ENCODE results near the gene DCST2. TPM values are rescaled to one million over a fixed set of nuclear protein-coding genes. Genes with fewer than 3 reads are reported as not detected.

Gene DCST2
- total RNA-seq, 1 donor from 2014 or later: 0.30 TPM

DNA sequence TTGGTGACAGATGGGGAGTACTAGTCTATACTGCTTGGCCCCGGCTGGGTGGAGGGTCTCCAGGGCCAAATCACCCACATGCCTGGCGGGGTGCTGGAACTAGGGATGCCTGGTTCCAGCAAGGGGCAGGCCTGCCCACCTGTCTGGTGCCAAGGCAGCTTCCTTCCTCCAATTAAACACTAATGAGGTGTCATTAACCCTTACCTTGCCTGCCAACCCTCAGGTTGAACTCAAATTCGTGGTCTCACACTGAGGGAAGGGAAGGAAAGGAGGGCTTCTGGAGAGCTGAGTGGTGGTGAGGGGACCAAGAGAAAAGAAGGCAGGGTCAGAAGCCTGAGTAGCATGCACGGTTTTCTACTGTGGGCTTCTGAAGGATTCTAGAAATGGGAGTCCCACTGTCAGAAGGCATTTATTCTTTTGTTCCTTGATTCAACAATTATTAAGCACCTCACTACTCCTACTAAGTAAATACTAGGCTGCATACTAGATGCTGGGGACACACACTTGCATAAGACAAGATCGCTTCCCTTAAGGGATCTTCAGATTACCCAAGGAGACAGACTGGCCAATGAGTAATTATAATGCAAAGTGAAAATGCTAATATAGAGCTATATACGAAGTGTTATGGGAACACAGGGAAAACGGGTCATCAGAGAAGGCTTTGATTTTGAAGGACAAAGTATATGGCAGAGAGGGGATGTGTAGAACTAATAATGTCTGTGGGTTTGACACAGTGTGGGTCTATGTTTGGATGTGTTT lies 39.1 kb upstream of the DCST2 start:
- H3K9me3 Mint-ChIP-seq (ENCODE audit: low read depth): no peaks in the 10 kb centered on the region
- peaks cover 9% of the 10 kb centered on the region for H3K4me1 Mint-ChIP-seq (ENCODE audit: low read depth)
- H3K36me3 Mint-ChIP-seq (ENCODE audit: low read depth): peaks cover 4% of the 10 kb centered on the region

GRCh38 chr1:155071701-155072100 lies 38.1 kb upstream of the DCST2 start:
- Mint-ChIP-seq H3K36me3 (ENCODE audit: low read depth) (peaks cover 4% of the 10 kb centered on the region), H3K9me3 (ENCODE audit: low read depth) (no peaks in the 10 kb centered on the region), H3K27me3 (ENCODE audit: low read depth) (no peaks in the 10 kb centered on the region), H3K27ac (ENCODE audit: unreplicated experiment) (no peak overlapping the region), H3K4me1 (ENCODE audit: low read depth) (peaks cover 9% of the 10 kb centered on the region), H3K4me3 (ENCODE audit: unreplicated experiment) (peak overlapping the region; percentile 29)
- no peak for DNase-seq (ENCODE audit: low spot score)
- TF ChIP-seq CTCF (IDR thresholded peaks at IDR 0.05): no peak

More for the DNA sequence above, 39.1 kb upstream of the DCST2 start:
- Mint-ChIP-seq H3K4me3 (ENCODE audit: unreplicated experiment) (no peak overlapping the region), H3K27ac (ENCODE audit: unreplicated experiment) (no peak overlapping the region), H3K27me3 (ENCODE audit: low read depth) (no peaks in the 10 kb centered on the region)
- no peak for DNase-seq (ENCODE audit: low spot score)
- TF ChIP-seq CTCF (IDR thresholded peaks at IDR 0.05): no peak

DNA sequence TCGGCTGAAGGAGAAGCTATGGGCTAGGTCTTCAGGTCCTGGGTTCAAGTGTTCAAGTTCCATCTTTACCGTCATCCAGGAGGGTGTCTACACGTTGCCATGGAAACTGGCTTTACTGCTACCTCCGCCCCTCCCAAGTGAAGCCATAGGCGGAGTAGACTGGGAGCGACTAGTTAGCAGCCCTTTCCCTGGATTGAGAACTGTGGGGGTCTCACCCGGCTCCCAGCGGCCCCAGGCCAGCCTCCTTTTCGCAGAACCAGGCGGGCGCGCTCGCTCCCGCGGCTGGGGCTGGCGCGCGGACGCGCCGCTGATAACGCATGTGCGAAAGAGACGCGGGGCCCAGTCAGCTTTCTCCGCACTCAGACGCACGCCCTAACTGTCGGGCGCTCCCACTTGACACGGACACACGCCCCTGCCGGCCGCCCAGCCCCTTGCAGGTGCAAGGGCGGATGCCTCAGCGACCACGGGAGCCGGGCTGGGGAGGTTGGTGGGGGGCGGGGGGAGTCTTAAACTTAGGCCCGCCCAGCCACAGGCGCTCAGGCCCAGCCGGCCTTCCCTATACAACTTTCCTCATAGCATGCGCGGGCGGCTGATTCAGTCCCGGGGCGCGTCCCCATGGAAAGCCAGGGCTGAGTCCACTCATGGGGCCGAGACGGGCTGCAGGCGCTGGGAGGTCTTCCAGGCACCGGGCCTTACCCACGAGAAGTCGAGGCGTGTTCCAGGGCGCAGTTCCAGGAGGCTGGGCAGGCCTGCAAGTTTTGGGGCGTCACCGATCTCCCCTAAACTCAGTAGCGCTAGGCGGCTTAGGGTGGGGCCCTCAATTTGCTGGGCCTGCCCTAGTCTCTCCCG lies 37.4 kb upstream of the DCST2 start:
- peak overlapping the region; percentile 47 for H3K4me3 Mint-ChIP-seq (ENCODE audit: unreplicated experiment)
- no peak overlapping the region for H3K27ac Mint-ChIP-seq (ENCODE audit: unreplicated experiment)
- H3K9me3 Mint-ChIP-seq (ENCODE audit: low read depth): no peaks in the 10 kb centered on the region
- peaks cover 4% of the 10 kb centered on the region for H3K36me3 Mint-ChIP-seq (ENCODE audit: low read depth)
- H3K4me1 Mint-ChIP-seq (ENCODE audit: low read depth): peaks cover 12% of the 10 kb centered on the region
- no peaks in the 10 kb centered on the region for H3K27me3 Mint-ChIP-seq (ENCODE audit: low read depth)
- DNase-seq (ENCODE audit: low spot score): no peak
- TF ChIP-seq CTCF (IDR thresholded peaks at IDR 0.05): peak; percentile 71

DNA sequence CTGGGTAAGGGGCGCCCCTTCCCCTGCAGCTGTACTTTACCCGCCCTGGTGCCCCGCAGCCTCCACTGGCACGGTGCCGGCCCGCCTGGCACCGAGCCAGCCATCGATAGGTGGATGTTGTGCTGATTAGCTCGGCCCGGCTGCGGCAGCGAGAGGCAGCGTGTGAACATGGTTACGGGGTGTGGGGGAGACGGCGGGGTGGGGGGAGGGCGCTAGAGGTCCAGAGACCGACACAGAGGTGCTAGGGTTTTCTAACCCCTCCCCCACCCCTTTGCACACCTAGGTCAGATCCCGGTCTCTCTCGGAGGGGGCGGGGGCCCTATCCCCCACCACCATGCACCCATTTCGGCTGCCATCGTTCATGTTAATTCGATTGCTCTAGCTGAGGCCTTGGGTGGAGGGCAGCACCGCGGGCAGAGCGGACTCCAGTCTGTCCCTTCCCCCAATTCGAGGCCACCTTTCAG lies 36.6 kb upstream of the DCST2 start:
- Mint-ChIP-seq H3K9me3 (ENCODE audit: low read depth) (no peaks in the 10 kb centered on the region), H3K36me3 (ENCODE audit: low read depth) (peaks cover 4% of the 10 kb centered on the region), H3K4me3 (ENCODE audit: unreplicated experiment) (no peak overlapping the region), H3K4me1 (ENCODE audit: low read depth) (peaks cover 13% of the 10 kb centered on the region), H3K27ac (ENCODE audit: unreplicated experiment) (no peak overlapping the region), H3K27me3 (ENCODE audit: low read depth) (no peaks in the 10 kb centered on the region)
- no peak for DNase-seq (ENCODE audit: low spot score)
- TF ChIP-seq CTCF (IDR thresholded peaks at IDR 0.05): no peak

DNA sequence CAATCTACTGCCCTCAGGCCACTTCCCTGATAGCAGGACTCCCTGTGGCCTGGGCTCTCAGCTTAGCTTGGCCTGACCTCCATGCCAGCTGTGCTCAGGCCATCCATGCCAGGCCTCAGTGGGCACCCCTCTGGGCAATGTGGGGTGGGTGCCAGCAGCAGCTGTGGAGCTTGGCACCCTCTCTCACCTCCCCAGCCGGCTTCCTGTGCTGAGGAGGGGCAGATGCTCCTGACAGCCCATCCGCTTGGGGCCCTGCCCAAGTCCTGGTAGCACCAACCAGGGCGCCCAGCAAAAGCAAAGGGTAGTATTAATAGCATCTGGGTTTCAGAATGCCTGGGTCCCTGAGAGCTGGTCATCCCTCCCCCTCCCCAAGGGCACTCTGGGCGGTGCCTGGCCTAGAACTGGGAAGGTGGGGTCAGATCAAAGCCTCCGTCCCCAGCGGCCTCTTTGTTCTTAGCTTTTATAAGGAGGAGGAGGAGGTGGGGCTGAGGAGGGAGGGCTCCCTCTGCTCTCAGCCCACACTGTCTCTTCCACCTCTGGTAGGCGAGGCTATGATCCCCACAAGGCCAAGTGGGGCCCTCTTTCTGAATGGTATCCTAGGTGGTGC lies 36.1 kb upstream of the DCST2 start:
- Mint-ChIP-seq H3K9me3 (ENCODE audit: low read depth) (no peaks in the 10 kb centered on the region), H3K4me3 (ENCODE audit: unreplicated experiment) (no peak overlapping the region), H3K4me1 (ENCODE audit: low read depth) (peaks cover 18% of the 10 kb centered on the region), H3K36me3 (ENCODE audit: low read depth) (peaks cover 4% of the 10 kb centered on the region), H3K27me3 (ENCODE audit: low read depth) (no peaks in the 10 kb centered on the region), H3K27ac (ENCODE audit: unreplicated experiment) (no peak overlapping the region)
- no peak for DNase-seq (ENCODE audit: low spot score)
- no peak for TF ChIP-seq CTCF (IDR thresholded peaks at IDR 0.05)

All from chondrocyte (in vitro differentiated cells).